H1 (cell line): ENCODE measurements around the gene TLCD5. TPM values are rescaled to one million over a fixed set of nuclear protein-coding genes. Genes with fewer than 3 reads are reported as not detected.

ENCODE experiments used
- CBX8 ChIP-seq: fragments of 300-800, 300-1000 bp; sonication (generic); IDR thresholded peaks from 2 replicates; pipeline ENCODE4 v1.7.1; 2016; ENCODE audit warnings: low read depth, low read length, borderline replicate concordance
- CEBPB ChIP-seq: IDR thresholded peaks from 2 replicates; pipeline ENCODE4 v1.6.1; 2012; ENCODE audit warnings: low read depth, low read length
- EP300 ChIP-seq, 2 experiments: IDR thresholded peaks; 1 replicate in 1 of 2; 2 replicates in 1 of 2; pipeline ENCODE4 v1.6.1; 2011 to 2012; ENCODE audit warnings: low read depth in 2 of 2, low read length in 2 of 2, mild to moderate bottlenecking in 2 of 2, borderline replicate concordance in 1 of 2, inconsistent platforms in 1 of 2, moderate library complexity in 1 of 2
- GTF2F1 ChIP-seq: IDR thresholded peaks from 2 replicates; pipeline ENCODE4 v1.6.1; 2012; ENCODE audit warnings: low read depth, low read length, improper control_type of control experiment, borderline replicate concordance
- HDAC6 ChIP-seq: IDR thresholded peaks from one replicate; pipeline ENCODE4 v1.7.1; 2012; ENCODE audit warnings: low read depth, mild to moderate bottlenecking, inconsistent platforms, low read length, moderate library complexity
- KDM4A ChIP-seq: IDR thresholded peaks from one replicate; pipeline ENCODE4 v1.7.1; 2012; ENCODE audit warnings: low read depth, mild to moderate bottlenecking, moderate library complexity, low read length, inconsistent platforms; ENCODE audit not compliant: severe bottlenecking
- NANOG ChIP-seq: IDR thresholded peaks from 2 replicates; pipeline ENCODE4 v1.6.1; 2011; ENCODE audit warnings: low read length, low read depth, mild to moderate bottlenecking, inconsistent platforms; ENCODE audit not compliant: insufficient read depth, poor library complexity, severe bottlenecking
- RNF2 ChIP-seq: fragments of 200-900, 300-1000 bp; sonication (generic); IDR thresholded peaks from 2 replicates; pipeline ENCODE4 v1.7.1; 2016; ENCODE audit warnings: borderline replicate concordance, low read depth, mild to moderate bottlenecking, antibody characterized with exemption, low read length; ENCODE audit not compliant: poor library complexity, severe bottlenecking; ENCODE audit errors: missing control alignments
- SIX5 ChIP-seq: IDR thresholded peaks from 2 replicates; pipeline ENCODE4 v1.6.1; 2011; ENCODE audit warnings: mild to moderate bottlenecking, low read depth, low read length
- TCF12 ChIP-seq: IDR thresholded peaks from 2 replicates; pipeline ENCODE4 v1.6.1; 2011; ENCODE audit warnings: low read depth, mild to moderate bottlenecking, low read length
- polyA plus RNA-seq, 7 experiments: library from polyadenylated mRNA; depleted of rRNA in 3 of 7; stranded (reverse) in 5 of 7; unstranded in 2 of 7; fragments of >200 nt in 5 of 7; fragments of 200-250 nt in 2 of 7; gene quantifications; 1 replicate in 5 of 7; 2 replicates in 1 of 7; 4 replicates in 1 of 7; pipeline versions ENCODE4 v1.2.1 to v1.2.3, GENCODE V29; 2011 to 2013; ENCODE audit warnings: missing spikeins in 2 of 7, mixed read lengths in 2 of 7
- total RNA-seq: library from RNA; stranded (reverse); fragmentation: NEBNext Ultra II Directional; extraction: Animal tissue kit (Norgen Biotek cat#: 25700); gene quantifications from 2 replicates; pipeline ENCODE4 v1.2.1, GENCODE V29; 2021
- TF ChIP-seq, protein P1 (sequence below): fragments of 300-600 bp; sonication (generic); IDR thresholded peaks from 2 replicates; pipeline ENCODE4 v1.7.1; 2012; ENCODE audit warnings: low read length, moderate library complexity, mild to moderate bottlenecking, inconsistent platforms; ENCODE audit not compliant: insufficient replicate concordance

The TLCD5 gene
- total and polyA plus RNA-seq, 2 of the 8 experiments (the other 6 are each of a cell fraction or from before 2014, with no cell fraction given): 9.5 to 10.1 TPM

- TF ChIP-seq, protein P1, sequence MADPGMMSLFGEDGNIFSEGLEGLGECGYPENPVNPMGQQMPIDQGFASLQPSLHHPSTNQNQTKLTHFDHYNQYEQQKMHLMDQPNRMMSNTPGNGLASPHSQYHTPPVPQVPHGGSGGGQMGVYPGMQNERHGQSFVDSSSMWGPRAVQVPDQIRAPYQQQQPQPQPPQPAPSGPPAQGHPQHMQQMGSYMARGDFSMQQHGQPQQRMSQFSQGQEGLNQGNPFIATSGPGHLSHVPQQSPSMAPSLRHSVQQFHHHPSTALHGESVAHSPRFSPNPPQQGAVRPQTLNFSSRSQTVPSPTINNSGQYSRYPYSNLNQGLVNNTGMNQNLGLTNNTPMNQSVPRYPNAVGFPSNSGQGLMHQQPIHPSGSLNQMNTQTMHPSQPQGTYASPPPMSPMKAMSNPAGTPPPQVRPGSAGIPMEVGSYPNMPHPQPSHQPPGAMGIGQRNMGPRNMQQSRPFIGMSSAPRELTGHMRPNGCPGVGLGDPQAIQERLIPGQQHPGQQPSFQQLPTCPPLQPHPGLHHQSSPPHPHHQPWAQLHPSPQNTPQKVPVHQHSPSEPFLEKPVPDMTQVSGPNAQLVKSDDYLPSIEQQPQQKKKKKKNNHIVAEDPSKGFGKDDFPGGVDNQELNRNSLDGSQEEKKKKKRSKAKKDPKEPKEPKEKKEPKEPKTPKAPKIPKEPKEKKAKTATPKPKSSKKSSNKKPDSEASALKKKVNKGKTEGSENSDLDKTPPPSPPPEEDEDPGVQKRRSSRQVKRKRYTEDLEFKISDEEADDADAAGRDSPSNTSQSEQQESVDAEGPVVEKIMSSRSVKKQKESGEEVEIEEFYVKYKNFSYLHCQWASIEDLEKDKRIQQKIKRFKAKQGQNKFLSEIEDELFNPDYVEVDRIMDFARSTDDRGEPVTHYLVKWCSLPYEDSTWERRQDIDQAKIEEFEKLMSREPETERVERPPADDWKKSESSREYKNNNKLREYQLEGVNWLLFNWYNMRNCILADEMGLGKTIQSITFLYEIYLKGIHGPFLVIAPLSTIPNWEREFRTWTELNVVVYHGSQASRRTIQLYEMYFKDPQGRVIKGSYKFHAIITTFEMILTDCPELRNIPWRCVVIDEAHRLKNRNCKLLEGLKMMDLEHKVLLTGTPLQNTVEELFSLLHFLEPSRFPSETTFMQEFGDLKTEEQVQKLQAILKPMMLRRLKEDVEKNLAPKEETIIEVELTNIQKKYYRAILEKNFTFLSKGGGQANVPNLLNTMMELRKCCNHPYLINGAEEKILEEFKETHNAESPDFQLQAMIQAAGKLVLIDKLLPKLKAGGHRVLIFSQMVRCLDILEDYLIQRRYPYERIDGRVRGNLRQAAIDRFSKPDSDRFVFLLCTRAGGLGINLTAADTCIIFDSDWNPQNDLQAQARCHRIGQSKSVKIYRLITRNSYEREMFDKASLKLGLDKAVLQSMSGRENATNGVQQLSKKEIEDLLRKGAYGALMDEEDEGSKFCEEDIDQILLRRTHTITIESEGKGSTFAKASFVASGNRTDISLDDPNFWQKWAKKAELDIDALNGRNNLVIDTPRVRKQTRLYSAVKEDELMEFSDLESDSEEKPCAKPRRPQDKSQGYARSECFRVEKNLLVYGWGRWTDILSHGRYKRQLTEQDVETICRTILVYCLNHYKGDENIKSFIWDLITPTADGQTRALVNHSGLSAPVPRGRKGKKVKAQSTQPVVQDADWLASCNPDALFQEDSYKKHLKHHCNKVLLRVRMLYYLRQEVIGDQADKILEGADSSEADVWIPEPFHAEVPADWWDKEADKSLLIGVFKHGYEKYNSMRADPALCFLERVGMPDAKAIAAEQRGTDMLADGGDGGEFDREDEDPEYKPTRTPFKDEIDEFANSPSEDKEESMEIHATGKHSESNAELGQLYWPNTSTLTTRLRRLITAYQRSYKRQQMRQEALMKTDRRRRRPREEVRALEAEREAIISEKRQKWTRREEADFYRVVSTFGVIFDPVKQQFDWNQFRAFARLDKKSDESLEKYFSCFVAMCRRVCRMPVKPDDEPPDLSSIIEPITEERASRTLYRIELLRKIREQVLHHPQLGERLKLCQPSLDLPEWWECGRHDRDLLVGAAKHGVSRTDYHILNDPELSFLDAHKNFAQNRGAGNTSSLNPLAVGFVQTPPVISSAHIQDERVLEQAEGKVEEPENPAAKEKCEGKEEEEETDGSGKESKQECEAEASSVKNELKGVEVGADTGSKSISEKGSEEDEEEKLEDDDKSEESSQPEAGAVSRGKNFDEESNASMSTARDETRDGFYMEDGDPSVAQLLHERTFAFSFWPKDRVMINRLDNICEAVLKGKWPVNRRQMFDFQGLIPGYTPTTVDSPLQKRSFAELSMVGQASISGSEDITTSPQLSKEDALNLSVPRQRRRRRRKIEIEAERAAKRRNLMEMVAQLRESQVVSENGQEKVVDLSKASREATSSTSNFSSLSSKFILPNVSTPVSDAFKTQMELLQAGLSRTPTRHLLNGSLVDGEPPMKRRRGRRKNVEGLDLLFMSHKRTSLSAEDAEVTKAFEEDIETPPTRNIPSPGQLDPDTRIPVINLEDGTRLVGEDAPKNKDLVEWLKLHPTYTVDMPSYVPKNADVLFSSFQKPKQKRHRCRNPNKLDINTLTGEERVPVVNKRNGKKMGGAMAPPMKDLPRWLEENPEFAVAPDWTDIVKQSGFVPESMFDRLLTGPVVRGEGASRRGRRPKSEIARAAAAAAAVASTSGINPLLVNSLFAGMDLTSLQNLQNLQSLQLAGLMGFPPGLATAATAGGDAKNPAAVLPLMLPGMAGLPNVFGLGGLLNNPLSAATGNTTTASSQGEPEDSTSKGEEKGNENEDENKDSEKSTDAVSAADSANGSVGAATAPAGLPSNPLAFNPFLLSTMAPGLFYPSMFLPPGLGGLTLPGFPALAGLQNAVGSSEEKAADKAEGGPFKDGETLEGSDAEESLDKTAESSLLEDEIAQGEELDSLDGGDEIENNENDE: no peak
- TF ChIP-seq NANOG: no peak
- TF ChIP-seq KDM4A: no peak
- TF ChIP-seq SIX5: no peak
- no peak for TF ChIP-seq RNF2
- no peak for TF ChIP-seq CEBPB
- no peak for TF ChIP-seq CBX8
- TF ChIP-seq EP300 (IDR thresholded peaks at IDR 0.05; ENCODE audit: borderline replicate concordance in 1 of 2, low read depth in 2 of 2, low read length in 2 of 2): no peak
- no peak for TF ChIP-seq GTF2F1
- TF ChIP-seq TCF12: no peak
- no peak for TF ChIP-seq HDAC6
Observed at GRCh38 chr11:120289426-120289825, 35.7 kb upstream of the TLCD5 start (continued).
